IgD-negative memory B cell (primary cell): ENCODE measurements around the gene RIGI. TPM values are rescaled to one million over a fixed set of nuclear protein-coding genes. Genes with fewer than 3 reads are reported as not detected.

Experiments
- H3K27ac Mint-ChIP-seq, 3 donors: one replicate each; pipeline ENCODE4 v1.8.0; 2020 to 2022; ENCODE audit warnings: mild to moderate bottlenecking in 3 of 3, mixed read lengths in 3 of 3, moderate library complexity in 1 of 3
- H3K27me3 Mint-ChIP-seq: one replicate; pipeline ENCODE4 v1.8.0; 2021; ENCODE audit warnings: mixed read lengths
- H3K36me3 Mint-ChIP-seq: one replicate; pipeline ENCODE4 v1.8.0; 2020; ENCODE audit warnings: mild to moderate bottlenecking, mixed read lengths
- H3K4me1 Mint-ChIP-seq, 3 donors: one replicate each; pipeline ENCODE4 v1.8.0; 2020 to 2022; ENCODE audit warnings: mixed read lengths in 3 of 3, mild to moderate bottlenecking in 1 of 3
- H3K4me3 Mint-ChIP-seq, 4 donors: one replicate each; pipeline ENCODE4 v1.8.0; 2020 to 2022; ENCODE audit warnings: mild to moderate bottlenecking in 4 of 4, mixed read lengths in 4 of 4, moderate library complexity in 3 of 4
- H3K9me3 Mint-ChIP-seq, 3 donors: one replicate each; pipeline ENCODE4 v1.8.0; 2020 to 2021; ENCODE audit warnings: mixed read lengths in 3 of 3, mild to moderate bottlenecking in 1 of 3
- polyA plus RNA-seq: library from polyadenylated mRNA; unstranded; fragments of 300-500 nt; fragmentation: Illumina TruSeq; gene quantifications from one replicate; pipeline ENCODE4 v1.2.3, GENCODE V29; 2021

Gene RIGI
- polyA plus RNA-seq = 16.9 TPM

DNA sequence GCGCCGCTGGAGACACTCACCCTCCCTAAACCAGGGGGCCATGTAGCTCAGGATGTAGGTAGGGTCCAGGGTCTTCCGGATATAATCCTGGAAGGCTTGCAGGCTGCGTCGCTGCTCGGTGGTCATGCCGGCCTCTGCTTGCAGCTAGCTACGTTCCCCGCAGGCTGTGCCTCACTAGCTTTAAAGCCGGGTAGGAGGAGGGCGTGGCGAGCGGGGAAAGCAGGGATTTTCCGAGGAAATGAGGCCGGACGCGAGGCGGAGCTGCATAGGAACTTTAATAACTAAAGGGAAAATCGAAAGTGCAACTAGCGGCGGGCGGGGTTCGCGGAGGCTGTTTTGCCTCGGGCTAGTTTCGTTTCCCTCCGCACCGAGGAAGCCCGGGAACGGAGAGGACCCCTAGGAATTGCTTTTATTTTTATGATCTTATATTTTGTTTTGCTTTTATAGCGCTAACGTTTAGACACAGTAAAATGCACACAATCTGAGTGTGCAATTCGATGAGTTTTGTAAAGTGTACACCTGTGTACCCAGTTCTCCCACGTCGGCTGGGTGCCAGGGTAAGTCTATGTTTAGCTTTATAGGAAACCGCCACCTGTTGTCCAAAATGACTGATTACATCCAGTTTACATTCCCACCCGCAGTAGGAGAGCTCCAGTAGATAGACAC, at the start of gene RIGI:
TSS of gene RIGI (minus strand) at position 156 of the 666 bp plus-strand sequence. CDS start at position 126, 30 bp downstream.
- H3K4me3 Mint-ChIP-seq = peak within 1 kb of the TSS; percentile 92 to 98 (median 96)
- H3K27ac Mint-ChIP-seq = peak within 1 kb of the TSS; percentile 76 to 96 (median 87)
- no peaks in the 10 kb centered on the region for H3K27me3 Mint-ChIP-seq
- H3K4me1 Mint-ChIP-seq = peaks cover 30 to 46% (median 40%) of the 10 kb centered on the region in 3 donors
- H3K36me3 Mint-ChIP-seq = peaks cover 2% of the 10 kb centered on the region
- peaks cover 0 to 6% (median 4%) of the 10 kb centered on the region in 3 donors for H3K9me3 Mint-ChIP-seq

DNA sequence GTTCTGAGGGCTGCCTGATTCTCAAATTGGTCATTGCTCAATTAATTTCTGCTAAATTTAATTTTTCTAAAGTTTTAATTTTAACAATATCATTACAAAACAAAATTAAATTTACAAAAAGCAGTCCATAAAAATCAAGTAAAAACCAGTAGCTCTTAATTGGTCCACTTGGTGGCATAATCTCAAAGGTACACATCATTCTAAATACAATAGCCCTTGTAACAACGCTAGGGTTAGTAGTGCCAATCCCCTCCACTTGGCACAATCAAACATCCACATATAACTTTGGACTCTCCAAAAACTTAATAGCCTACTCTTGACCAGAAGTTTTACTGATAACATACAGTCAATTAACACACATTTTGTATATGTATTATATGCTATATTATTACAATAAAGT, 48.9 kb upstream of the RIGI start:
- H3K4me1 Mint-ChIP-seq = peaks cover 12 to 22% (median 19%) of the 10 kb centered on the region in 3 donors
- H3K4me3 Mint-ChIP-seq = peak overlapping the region in 1 of 4 donors; percentile 9
- H3K27me3 Mint-ChIP-seq = peaks cover 3% of the 10 kb centered on the region
- H3K36me3 Mint-ChIP-seq = peaks cover 1% of the 10 kb centered on the region
- no peak overlapping the region for H3K27ac Mint-ChIP-seq
- no peaks in the 10 kb centered on the region for H3K9me3 Mint-ChIP-seq

DNA sequence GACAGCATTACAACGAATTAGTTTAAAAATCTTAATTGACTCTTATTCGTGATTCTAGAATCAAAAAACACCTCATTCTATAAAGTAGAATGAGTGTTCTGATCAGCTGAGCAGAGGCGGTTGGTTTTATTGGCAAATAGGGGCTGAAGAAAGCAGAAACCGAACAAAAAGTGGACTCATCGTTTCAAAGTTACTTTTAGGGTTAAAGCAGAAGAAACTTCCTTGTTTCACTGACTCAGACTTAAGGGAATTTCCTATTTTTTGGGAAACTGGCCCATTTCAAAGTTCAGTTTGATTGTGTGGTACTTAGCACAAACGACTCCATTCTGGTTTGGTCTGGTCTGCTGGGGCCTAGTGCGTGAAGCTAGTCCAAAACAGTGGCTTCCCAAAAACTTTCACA, 47.8 kb upstream of the RIGI start:
- H3K9me3 Mint-ChIP-seq = no peaks in the 10 kb centered on the region
- H3K27ac Mint-ChIP-seq = peak overlapping the region; percentile 22 to 98 (median 92)
- H3K36me3 Mint-ChIP-seq = peaks cover 1% of the 10 kb centered on the region
- H3K4me1 Mint-ChIP-seq = peaks cover 15 to 18% (median 15%) of the 10 kb centered on the region in 3 donors
- H3K27me3 Mint-ChIP-seq = peaks cover 3% of the 10 kb centered on the region
- peak overlapping the region; percentile 96 to 100 (median 98) for H3K4me3 Mint-ChIP-seq

DNA sequence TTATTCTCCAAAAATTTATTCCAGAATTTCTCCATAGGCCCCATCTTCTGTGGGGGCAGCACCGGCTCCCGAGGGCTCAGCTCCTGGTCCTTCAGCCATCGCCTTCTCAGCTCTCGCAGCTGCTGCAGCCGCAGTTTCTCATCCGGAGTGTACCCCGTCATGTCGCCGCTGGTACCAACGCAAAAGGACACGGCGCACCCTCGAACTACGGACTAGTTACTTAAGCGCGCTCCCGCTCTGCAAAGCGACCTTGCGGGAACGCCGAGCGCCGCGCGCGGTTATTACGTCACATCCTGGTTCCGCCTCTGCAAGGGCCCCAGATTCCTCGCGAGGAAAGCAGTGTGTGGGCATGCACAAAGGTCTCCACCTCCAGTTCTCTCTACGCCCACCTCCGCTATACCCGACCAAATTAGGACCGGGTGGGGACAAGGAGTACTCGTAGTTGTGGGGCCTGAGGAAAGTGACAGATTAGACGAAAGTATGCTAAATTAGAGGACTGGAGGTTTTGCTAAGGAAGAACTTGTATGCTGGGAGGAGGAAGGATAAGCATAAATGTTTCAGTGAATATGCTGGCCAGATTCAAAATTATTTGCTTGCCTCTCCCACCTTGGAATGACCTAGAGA, 47.0 kb upstream of the RIGI start, which contains the start of gene NDUFB6:
TSS of gene NDUFB6 (minus strand) at position 260 of the 624 bp plus-strand sequence. CDS start at position 161, 99 bp downstream.
- Mint-ChIP-seq H3K36me3 (peaks cover 1% of the 10 kb centered on the region), H3K4me1 (peaks cover 15 to 19% (median 15%) of the 10 kb centered on the region in 3 donors), H3K27me3 (no peaks in the 10 kb centered on the region), H3K9me3 (no peaks in the 10 kb centered on the region), H3K4me3 (peak within 1 kb of the TSS; percentile 96 to 100 (median 98)), H3K27ac (peak within 1 kb of the TSS; percentile 92 to 98 (median 98))

DNA sequence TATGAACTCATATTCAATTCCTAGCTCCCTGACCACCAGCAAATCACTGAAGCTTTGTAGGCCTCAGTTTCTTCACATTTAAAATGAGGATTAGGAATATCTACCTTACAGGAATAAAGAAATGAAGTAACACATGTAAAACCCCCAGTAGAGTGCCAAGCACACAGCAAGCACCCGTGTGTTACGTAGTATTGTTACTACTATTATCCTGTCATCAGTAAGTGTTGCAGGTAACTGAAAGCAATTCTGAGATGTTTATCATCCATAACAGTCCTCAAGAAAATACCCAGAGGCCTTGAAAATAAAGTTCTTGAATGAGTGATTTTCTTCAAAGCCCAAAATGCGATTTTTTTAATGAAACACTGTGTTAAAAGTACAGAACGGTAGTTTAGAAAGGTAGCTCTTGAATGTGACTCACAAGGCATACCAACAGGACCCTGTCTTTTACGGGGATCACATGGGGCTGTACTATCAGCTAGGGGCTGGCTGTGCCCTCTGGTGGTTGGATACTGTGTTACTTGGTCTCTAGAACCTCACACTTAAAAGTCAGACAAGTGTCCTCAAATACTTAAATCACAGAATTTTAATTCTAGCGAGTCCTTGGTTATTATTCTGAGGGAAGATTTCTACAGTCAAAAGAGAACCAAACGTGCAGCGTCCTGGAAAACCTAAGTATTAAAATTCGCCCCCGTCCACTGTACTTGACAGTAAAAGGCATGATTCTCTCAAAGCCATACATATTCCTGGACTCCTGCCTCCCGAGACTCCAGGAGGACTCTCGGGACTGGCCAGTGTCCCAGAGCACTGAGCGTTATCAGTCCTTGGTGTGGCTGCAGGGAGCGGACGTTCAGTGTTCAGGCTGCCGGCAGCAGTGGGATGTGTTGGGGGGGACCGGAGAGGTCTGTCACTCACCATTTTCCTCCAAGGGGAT, 46.2 kb upstream of the RIGI start:
- Mint-ChIP-seq H3K27ac (peak overlapping the region; percentile 92 to 98 (median 98)), H3K36me3 (peaks cover 1% of the 10 kb centered on the region), H3K4me3 (peak overlapping the region; percentile 96 to 100 (median 98)), H3K9me3 (no peaks in the 10 kb centered on the region), H3K27me3 (no peaks in the 10 kb centered on the region), H3K4me1 (peaks cover 15 to 20% (median 15%) of the 10 kb centered on the region in 3 donors)

DNA sequence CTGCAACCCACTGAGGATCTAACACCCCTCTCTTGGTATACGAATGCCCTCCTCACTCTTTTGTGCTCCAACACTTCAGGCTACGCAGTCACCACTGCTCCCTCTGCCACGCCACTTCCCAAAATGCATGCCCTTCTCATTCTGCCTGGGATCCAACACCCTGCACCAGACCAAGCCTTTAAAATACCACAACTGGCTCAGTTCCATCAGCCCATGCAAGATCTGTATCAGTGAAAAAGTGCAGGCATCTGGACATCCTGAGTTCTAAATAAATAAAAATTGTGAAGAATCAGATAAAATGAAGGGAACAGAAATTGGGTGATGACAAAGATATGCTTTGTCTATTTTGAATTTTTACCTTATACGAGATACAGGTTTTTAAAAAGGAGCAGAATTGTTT, 44.3 kb upstream of the RIGI start:
- Mint-ChIP-seq H3K9me3 (no peaks in the 10 kb centered on the region), H3K36me3 (peaks cover 1% of the 10 kb centered on the region), H3K27me3 (no peaks in the 10 kb centered on the region), H3K4me1 (peaks cover 15 to 20% (median 15%) of the 10 kb centered on the region in 3 donors), H3K27ac (peak overlapping the region in 2 of 3 donors; percentile 76 to 80), H3K4me3 (no peak overlapping the region)

DNA sequence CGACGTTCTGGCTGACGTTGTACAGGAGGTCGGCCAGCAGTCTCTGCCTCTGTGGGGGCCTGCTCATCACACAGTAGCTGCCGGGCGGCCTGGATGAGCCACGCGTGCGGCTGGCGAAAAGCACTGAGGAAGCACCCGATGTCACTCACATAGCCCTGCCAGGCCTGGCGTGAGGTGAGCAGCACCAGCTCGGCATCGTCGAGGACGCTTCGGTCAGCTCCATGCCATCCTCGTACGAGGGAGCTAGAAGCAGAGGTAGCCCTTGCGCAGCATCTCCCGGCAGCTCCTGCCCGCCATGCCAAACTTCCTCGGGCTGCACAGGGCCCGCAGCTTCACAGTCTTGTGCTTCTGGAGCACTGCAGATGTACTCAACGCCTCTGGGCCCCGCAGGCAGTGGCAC, 40.8 kb upstream of the RIGI start:
- Mint-ChIP-seq H3K36me3 (peaks cover 2% of the 10 kb centered on the region), H3K4me1 (peaks cover 4 to 12% (median 8%) of the 10 kb centered on the region in 3 donors), H3K4me3 (no peak overlapping the region), H3K9me3 (no peaks in the 10 kb centered on the region), H3K27me3 (no peaks in the 10 kb centered on the region), H3K27ac (peak overlapping the region in 1 of 3 donors; percentile 69)

DNA sequence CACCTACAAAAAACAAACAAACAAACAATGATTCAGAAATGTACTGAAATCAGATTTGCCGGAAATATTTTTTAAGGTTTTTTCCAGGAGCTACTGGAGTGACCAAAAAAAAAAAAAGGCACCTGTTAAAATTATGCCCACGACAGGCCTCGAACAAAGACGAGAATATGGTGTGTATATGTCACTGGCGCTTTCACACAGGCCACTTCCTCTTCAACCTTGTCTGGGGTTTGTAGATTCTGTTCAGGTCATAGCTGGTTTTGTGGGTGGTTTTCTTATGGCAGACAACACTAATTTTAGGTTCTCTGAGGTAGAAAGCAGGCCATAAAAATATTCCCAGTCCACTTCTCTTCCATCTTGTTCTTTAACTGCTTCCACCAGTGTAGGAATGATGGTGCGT, 40.0 kb upstream of the RIGI start:
- Mint-ChIP-seq H3K4me1 (peaks cover 6 to 12% (median 10%) of the 10 kb centered on the region in 3 donors), H3K9me3 (no peaks in the 10 kb centered on the region), H3K36me3 (peaks cover 3% of the 10 kb centered on the region), H3K4me3 (no peak overlapping the region), H3K27me3 (no peaks in the 10 kb centered on the region), H3K27ac (no peak overlapping the region)

DNA sequence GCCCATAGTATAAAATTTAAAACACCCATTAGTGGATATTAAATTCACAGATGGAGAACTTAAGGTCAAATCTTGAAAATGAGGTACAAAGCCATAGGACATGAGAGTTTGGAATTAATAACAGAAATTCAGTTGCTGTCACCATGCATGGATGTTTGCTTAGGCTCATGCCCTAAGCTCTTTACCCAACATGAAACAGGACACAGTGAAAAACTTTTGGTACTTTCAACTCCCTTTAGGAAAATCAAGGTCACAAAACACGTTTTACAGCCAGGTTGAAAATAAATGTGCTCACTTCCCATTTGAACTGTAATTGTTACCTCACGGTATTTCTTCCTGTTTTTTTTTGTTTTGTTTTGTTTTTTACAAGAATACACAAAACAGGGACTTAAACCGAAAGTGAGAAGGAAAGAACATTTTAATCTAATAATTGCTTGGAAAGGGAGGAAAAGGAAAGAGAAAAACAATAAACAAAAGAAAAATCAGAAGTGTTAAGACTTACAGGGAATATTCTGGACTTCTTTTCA, 32.5 kb upstream of the RIGI start:
- H3K36me3 Mint-ChIP-seq = peaks cover 3% of the 10 kb centered on the region
- peak overlapping the region; percentile 28 to 85 (median 60) for H3K27ac Mint-ChIP-seq
- H3K27me3 Mint-ChIP-seq = no peaks in the 10 kb centered on the region
- H3K9me3 Mint-ChIP-seq = no peaks in the 10 kb centered on the region
- H3K4me3 Mint-ChIP-seq = peak overlapping the region in 1 of 4 donors; percentile 61
- H3K4me1 Mint-ChIP-seq = peaks cover 24 to 30% (median 30%) of the 10 kb centered on the region in 3 donors

DNA sequence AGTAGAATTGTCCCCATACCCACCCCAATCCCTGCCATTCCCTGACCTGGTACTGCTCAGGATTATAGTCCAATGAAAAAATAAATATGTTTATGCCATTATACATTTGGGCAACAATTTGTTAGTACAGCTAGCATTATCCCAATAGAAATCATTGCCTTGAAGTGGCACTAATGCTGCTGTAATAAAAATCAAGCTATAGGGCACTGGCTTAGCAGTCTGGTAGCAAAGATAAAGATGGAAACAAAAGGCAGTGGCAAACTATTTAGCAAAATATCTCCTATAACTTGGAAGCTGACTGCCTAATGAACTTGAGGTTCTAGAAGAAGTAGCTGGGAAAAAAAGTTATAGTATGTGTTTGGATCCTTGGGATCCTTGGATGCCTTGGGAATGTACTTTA, 28.6 kb upstream of the RIGI start:
- Mint-ChIP-seq H3K4me3 (no peak overlapping the region), H3K9me3 (no peaks in the 10 kb centered on the region), H3K27me3 (no peaks in the 10 kb centered on the region), H3K27ac (peak overlapping the region in 2 of 3 donors; percentile 39 to 81), H3K4me1 (peaks cover 31 to 39% (median 33%) of the 10 kb centered on the region in 3 donors), H3K36me3 (peaks cover 2% of the 10 kb centered on the region)

DNA sequence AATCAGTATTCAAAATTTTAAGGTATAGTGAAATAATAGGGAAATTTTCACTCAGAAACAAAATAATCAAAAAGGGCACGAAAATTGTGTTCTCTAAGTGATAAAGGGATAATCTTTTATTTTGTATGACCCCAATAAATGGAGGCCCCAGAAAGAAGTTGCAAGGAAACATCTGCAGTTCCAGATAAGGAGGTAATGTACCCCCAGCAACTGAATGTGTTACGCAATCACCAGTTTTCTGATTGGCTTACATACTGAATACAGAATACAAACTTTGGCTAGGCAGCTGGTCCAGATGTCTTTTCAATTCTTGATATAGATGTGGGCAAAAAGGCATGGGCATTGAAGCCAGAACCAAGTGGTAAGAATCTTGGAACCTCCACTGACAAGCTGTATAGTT, 28.1 kb upstream of the RIGI start:
- Mint-ChIP-seq H3K27ac (peak overlapping the region in 2 of 3 donors; percentile 39 to 92), H3K36me3 (peaks cover 2% of the 10 kb centered on the region), H3K27me3 (no peaks in the 10 kb centered on the region), H3K4me1 (peaks cover 27 to 38% (median 33%) of the 10 kb centered on the region in 3 donors), H3K4me3 (peak overlapping the region in 1 of 4 donors; percentile 99), H3K9me3 (no peaks in the 10 kb centered on the region)

DNA sequence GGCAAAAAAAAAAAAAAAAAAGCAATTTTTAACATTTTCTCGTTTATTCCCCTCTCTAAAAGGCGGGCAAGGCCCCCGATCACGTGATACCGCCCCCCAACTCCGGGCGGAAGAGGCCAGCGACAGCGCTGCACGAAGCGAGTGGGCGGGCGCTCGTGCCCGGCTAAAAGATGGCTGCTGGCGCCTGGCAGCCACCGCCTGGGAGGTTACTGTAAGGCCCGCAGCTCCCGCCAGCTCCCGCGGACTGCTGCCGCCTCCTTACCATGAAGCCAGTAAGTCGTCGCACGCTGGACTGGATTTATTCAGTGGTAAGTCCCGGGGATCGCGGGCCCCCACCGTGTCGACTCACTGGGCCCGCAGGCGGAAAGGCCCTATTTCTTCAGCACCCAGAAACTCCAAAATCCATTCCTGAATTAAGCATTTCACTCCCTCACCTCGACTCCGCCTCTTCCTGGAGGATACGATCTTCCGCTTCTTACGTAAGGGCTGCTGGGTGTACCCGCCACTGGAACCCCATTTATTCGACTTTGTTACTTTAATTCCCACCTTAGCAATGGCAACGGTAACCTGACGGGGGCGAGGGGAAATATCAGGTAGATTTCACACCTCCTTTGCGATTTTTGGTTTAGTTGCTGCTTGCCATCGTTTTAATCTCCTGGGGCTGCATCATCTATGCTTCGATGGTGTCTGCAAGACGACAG, 26.3 kb upstream of the RIGI start, which contains the start of the genes SMIM27 and TOPORS:
TSS of gene SMIM27 (plus strand) at position 156 of the 701 bp plus-strand sequence. CDS start at position 264, 108 bp downstream.
TSS of gene TOPORS (minus strand) at position 415 of the 701 bp plus-strand sequence. CDS start at position 265, 150 bp downstream.
- no peaks in the 10 kb centered on the region for H3K27me3 Mint-ChIP-seq
- H3K9me3 Mint-ChIP-seq = no peaks in the 10 kb centered on the region
- H3K4me3 Mint-ChIP-seq = peak within 1 kb of the TSS; percentile 96 to 99 (median 98)
- peak within 1 kb of the TSS; percentile 92 to 97 (median 97) for H3K27ac Mint-ChIP-seq
- H3K36me3 Mint-ChIP-seq = peaks cover 5% of the 10 kb centered on the region
- H3K4me1 Mint-ChIP-seq = peaks cover 28 to 36% (median 33%) of the 10 kb centered on the region in 3 donors

DNA sequence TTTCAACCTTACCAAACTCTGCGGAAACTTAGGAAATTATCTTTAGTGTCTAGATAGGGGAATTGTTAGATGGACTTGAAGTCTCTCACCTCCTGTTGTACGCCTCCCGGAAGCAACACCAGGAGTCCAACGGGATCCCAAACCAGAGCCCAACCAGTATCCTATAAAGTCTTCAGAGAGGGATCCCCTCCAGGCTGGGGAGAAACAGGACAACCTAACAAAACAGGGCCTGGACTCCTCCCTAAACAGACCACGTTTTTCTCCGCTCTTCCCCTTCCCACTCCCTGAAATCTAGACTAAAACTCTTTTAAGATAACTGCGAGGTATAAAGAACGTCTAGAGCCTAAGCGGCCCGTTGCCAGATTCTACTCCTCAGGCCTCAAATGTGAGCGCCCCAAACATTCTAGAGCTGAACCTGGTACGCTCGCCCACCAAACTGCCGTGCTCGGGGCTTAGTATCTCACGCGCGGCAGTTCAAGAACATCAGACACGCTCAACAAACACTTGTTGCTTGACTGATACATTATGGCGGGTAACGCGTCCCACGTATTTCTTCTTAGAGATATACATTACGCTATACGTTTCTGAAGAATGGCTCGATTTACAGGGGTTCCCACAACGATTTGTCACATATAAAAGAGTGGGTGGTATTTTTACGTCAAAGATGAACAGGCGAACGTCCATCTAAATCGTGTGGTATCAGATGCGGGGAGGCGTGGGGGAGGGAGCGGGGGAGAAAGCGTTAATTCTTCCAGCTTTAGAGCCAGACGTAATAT, 25.5 kb upstream of the RIGI start:
- no peaks in the 10 kb centered on the region for H3K9me3 Mint-ChIP-seq
- H3K4me1 Mint-ChIP-seq = peaks cover 28 to 35% (median 34%) of the 10 kb centered on the region in 3 donors
- peak overlapping the region; percentile 96 to 99 (median 98) for H3K4me3 Mint-ChIP-seq
- H3K27ac Mint-ChIP-seq = peak overlapping the region; percentile 92 to 97 (median 97)
- H3K36me3 Mint-ChIP-seq = peaks cover 8% of the 10 kb centered on the region
- H3K27me3 Mint-ChIP-seq = no peaks in the 10 kb centered on the region
